Right renal pelvis (tissue), 4 donors: ENCODE data around the gene HOXC10. TPM values are rescaled to one million over a fixed set of nuclear protein-coding genes. Genes with fewer than 3 reads are reported as not detected.

Experiments used
- DNase-seq, 4 donors: peaks; one replicate each; pipeline ENCODE4 v3.0.0-alpha.2; 2013; ENCODE audit warnings: low read depth in 4 of 4, low spot score in 3 of 4, missing footprints in 1 of 4
- polyA plus RNA-seq, 4 donors: library from polyadenylated mRNA; unstranded; fragments of 120-200 nt; gene quantifications; one replicate each; pipeline ENCODE4 v1.2.1, GENCODE V29; 2013; ENCODE audit not compliant: insufficient read length in 4 of 4

The HOXC10 gene
- polyA plus RNA-seq, 4 donors, result 59.2 to 69.0 (median 63.7) TPM

GRCh38 chr12:53975479-53976152 is 9.3 kb upstream of the HOXC10 start:
- no peak for DNase-seq

- DNase-seq, result no peak
These were observed 8.6 kb upstream of the HOXC10 start for GRCh38 chr12:53976172-53976822.

- no peak for DNase-seq
These were observed 7.9 kb upstream of the HOXC10 start for GRCh38 chr12:53976823-53977595.

GRCh38 chr12:53977596-53978445 is 7.1 kb upstream of the HOXC10 start:
- DNase-seq, result no peak

GRCh38 chr12:53978477-53979356 is 6.2 kb upstream of the HOXC10 start:
- DNase-seq, result no peak

GRCh38 chr12:53980104-53980801 is 4.7 kb upstream of the HOXC10 start:
- DNase-seq, result no peak

GRCh38 chr12:53980802-53981496 is 4.0 kb upstream of the HOXC10 start:
- DNase-seq, result no peak

- DNase-seq, result no peak
These were observed 3.0 kb upstream of the HOXC10 start for GRCh38 chr12:53981634-53982565.

GRCh38 chr12:53982648-53983567 is 2.0 kb upstream of the HOXC10 start:
- no peak for DNase-seq

GRCh38 chr12:53983568-53983949 is 1.4 kb upstream of the HOXC10 start:
- DNase-seq, result no peak

GRCh38 chr12:53983950-53984572 is 885 bp upstream of the HOXC10 start:
- no peak for DNase-seq

GRCh38 chr12:53985692-53985993 is 697 bp downstream of the HOXC10 start:
- no peak for DNase-seq

GRCh38 chr12:53985994-53986685 is 1.2 kb downstream of the HOXC10 start:
- no peak for DNase-seq

- no peak for DNase-seq
These were observed 1.9 kb downstream of the HOXC10 start for GRCh38 chr12:53986686-53987483.

GRCh38 chr12:53987787-53988230 is 2.9 kb downstream of the HOXC10 start:
- no peak for DNase-seq
